Subcutaneous adipose tissue (tissue), 4 donors: ENCODE measurements around the gene NUP153. TPM values are rescaled to one million over a fixed set of nuclear protein-coding genes. Genes with fewer than 3 reads are reported as not detected.

ENCODE experiments used
- total RNA-seq, 4 donors: library from RNA; depleted of rRNA; stranded (reverse); fragments of >200 nt; gene quantifications; one replicate each; pipeline ENCODE4 v1.1.0, GENCODE V29; 2016
- TF ChIP-seq, protein P1 (sequence below): fragments of 450-650 bp; IDR thresholded peaks from one replicate; pipeline ENCODE4 v1.5.1; 2016; ENCODE audit warnings: low read depth, mild to moderate bottlenecking, control low read depth, antibody characterized with exemption, moderate library complexity

Gene NUP153
- total RNA-seq, 4 donors from 2014 or later = 30.3 to 48.3 (median 32.0) TPM

DNA sequence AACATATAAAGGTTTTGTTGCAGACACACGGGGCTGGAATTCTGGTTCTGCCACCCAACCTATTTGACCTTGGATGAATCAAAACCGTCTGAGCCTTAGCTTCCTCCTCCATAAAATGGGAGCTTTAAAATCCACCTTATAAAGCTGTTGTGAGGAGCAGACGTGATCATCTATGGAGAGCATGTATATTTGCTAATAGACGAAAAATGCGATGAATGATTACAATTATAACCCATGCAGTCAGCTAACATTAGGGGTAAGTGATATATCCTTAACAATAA, 586 bp upstream of the NUP153 start:
- TF ChIP-seq, protein P1, sequence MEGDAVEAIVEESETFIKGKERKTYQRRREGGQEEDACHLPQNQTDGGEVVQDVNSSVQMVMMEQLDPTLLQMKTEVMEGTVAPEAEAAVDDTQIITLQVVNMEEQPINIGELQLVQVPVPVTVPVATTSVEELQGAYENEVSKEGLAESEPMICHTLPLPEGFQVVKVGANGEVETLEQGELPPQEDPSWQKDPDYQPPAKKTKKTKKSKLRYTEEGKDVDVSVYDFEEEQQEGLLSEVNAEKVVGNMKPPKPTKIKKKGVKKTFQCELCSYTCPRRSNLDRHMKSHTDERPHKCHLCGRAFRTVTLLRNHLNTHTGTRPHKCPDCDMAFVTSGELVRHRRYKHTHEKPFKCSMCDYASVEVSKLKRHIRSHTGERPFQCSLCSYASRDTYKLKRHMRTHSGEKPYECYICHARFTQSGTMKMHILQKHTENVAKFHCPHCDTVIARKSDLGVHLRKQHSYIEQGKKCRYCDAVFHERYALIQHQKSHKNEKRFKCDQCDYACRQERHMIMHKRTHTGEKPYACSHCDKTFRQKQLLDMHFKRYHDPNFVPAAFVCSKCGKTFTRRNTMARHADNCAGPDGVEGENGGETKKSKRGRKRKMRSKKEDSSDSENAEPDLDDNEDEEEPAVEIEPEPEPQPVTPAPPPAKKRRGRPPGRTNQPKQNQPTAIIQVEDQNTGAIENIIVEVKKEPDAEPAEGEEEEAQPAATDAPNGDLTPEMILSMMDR = no peak

DNA sequence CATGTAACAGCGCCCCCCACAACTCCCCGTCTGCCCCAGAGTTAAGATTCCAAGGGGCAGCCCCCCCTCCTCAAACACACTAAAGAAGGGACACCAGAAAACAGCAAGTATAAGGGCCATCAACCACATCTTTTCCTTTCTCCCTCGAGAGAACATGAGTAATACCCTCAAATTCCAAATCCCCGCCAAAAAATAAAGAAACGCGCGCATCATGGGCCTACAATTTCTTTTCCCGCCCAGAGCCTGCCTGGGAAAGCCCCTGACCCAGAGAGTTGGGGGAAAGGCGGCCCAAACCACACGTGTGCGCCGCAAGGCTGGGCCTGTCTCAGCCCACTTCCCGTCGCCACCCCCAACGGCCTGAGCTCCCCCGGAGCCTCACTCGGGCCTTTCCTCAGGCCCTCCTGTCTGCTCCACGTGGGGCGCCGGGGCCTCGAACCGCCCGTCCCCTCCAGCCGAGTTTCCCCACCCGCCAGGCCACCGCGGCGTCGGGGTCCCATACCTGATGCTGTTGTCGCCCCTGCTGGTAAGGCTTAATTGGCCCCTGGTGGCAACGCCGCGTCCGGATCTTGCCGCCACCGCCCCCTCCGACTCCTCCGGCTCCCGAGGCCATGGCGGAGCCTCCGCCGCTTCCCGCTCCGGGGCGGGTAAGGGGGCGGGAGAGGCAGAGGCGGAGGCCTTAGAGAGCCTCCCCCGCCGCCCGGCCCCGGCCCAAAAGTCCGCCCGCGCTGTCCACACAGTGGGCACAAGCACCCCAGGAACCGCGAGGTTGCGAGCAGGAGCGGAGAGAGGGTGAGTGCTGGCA, 746 bp downstream of the NUP153 start:
- TF ChIP-seq, protein P1 = no peak

DNA sequence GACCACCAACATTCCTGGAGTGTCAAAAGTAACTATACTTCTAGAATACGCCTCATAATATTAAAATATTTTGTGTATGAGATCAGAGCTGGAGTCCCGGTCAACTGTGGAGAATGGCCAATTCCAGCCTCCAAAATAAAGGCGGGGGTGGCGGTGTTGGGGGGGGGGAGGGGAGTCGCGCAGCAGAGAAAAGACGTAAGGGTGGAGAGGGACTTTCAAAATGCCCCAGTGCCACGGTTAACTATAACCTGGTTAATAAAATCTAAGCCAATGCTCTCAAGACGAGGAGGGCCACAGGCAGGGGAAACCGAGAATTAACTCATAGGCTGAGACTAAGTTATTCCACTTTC, 1.3 kb downstream of the NUP153 start:
- TF ChIP-seq, protein P1 = no peak

DNA sequence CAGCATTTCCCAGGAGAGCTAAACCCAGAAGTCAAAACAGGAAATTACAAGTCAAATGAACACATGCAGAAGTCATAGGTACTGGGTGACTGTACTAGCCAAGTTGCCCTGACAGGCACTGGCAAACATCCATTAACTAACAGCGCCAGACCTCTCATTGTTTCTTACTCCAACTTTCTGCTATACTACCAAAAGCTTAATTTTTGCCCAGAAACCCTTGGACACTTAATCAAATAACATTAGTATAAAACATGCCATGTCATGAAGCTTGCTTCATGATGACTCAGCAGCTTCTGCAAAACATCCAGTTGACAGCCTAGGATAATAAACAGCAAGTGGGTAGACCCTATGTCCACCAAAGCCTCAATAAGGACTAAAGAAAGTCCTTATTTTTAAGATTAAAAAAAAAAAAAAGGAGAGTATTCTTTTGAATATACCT, 3.5 kb downstream of the NUP153 start:
- TF ChIP-seq, protein P1 = no peak

DNA sequence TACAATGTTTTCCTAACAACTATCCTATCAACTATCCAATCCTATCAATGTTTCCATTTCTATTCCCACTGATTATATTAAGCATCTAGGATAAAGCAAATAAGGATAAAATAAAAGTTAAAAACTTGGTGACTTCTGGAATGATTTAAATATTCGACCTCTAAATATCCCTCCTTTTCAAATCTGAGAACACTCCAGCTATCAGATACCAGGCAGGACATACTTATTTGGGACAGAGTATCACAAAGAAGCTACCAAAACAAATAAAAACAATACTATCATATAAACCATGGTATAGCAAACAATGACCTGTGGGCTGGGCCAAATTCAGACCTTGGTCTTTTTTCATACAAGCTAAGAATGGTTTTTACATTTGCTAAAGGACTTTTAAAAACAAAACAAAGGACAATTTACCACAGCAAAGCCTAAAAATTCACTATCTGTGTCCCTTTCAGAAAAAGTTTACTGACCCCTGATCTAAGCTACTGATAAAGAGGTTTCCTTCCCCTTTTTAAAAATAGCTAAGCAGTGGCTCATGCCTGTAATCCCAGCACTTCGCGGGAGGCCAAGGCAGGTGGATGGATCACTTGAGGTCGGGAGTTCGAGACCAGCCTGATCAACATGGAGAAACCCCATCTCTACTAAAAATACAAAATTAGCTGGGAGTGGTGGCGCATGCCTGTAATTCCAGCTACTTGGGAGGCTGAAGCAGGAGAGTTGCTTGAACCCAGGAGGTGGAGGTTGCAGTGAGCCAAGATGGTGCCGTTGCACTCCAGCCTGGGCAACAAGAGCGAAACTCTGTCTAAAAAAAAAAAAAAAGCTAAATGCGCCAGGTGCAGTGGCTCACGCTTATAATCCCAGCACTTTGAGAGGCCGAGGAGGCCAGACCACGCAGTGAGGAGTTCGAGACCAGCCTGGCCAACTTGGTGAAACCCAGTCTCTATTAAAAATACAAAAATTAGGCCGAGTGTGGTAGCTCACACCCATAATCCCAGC, 6.0 kb downstream of the NUP153 start:
- TF ChIP-seq, protein P1 = no peak

DNA sequence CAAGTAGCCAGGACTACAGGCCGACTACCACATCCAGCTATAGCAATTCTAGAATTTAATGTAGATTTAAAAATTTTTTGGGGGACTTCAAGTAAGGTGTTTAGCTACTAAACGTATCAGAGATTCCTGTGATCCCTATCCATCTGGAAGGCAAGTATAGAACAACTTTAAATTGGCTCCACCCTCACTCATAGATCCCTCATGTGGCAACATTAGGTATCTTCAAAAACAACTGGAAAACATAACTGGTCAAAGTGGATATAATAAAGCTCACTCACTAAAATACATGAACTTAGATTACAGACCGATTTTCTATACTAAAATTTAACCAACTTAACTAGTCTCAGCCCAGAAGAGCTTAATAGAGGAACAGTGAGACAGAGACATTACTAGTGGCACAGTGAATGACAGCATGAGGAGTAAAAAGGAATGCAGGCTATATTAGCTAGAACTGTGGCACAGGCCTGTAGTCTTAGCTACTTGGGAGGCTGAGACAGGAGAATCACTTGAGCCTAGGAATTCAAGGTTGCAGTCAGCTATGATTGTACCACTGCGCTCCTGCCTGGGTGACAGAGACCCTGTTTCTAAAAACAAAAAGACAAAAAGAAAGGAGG, 14.7 kb downstream of the NUP153 start:
- TF ChIP-seq, protein P1 = no peak

DNA sequence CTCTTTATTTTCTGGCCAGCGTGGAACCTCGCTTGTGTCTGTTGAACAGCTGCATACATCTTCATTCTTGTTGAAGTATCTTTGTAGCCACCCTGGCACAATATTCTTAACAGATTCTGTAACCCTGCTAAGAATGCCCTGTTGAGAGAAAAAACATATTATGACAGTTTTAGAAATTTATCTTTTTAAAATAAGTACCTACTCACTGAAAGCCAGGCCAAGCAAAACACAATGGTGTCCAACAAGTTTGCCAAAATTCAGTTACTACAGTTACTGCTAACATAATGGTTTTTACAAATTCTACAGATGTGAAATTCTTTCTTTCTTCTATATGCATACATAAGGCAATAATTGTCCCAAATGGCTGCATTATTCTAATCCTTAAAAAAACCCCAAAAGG, 18.2 kb downstream of the NUP153 start:
- TF ChIP-seq, protein P1 = no peak
